HG02571 (cell line): Measurements from ENCODE around the gene RNF166.

Source experiments
- ATAC-seq: cut with Tn5 transposase; IDR thresholded peaks from one replicate; pipeline ENCODE4 v1.9.1; 2021; ENCODE audit warnings: mild to moderate bottlenecking, moderate library complexity; ENCODE audit not compliant: unreplicated experiment

RNF166 gene

GRCh38 chr16:88712362-88712979, 6.3 kb upstream of the RNF166 start:
- no peak for ATAC-seq

GRCh38 chr16:88711750-88712340, 5.6 kb upstream of the RNF166 start:
- ATAC-seq = no peak

GRCh38 chr16:88710556-88710955, 4.3 kb upstream of the RNF166 start:
- no peak for ATAC-seq

- ATAC-seq = no peak
These were observed 988 bp upstream of the RNF166 start for GRCh38 chr16:88706965-88707826.

- ATAC-seq = peak; percentile 14
These were observed 393 bp downstream of the RNF166 start for GRCh38 chr16:88705801-88706228.

- ATAC-seq = no peak
These were observed 1.0 kb downstream of the RNF166 start for GRCh38 chr16:88705076-88705684.

- no peak for ATAC-seq
These were observed 2.5 kb downstream of the RNF166 start for GRCh38 chr16:88703486-88704309.

GRCh38 chr16:88702371-88703210, 3.6 kb downstream of the RNF166 start:
- ATAC-seq = no peak

- ATAC-seq = no peak
These were observed 4.4 kb downstream of the RNF166 start for GRCh38 chr16:88701581-88702370.

GRCh38 chr16:88700636-88701482, 5.3 kb downstream of the RNF166 start:
- ATAC-seq = peak; percentile 64

GRCh38 chr16:88700322-88700635, 5.9 kb downstream of the RNF166 start:
- ATAC-seq = no peak

GRCh38 chr16:88699180-88699579, 7.0 kb downstream of the RNF166 start:
- no peak for ATAC-seq

- no peak for ATAC-seq
These were observed 7.6 kb downstream of the RNF166 start for GRCh38 chr16:88698646-88699045.

GRCh38 chr16:88697831-88698615, 8.2 kb downstream of the RNF166 start:
- no peak for ATAC-seq

- ATAC-seq = no peak
These were observed 8.9 kb downstream of the RNF166 start for GRCh38 chr16:88697116-88697830.

- ATAC-seq = no peak
These were observed 9.8 kb downstream of the RNF166 start for GRCh38 chr16:88696441-88696840.

- ATAC-seq = no peak
These were observed 10.5 kb downstream of the RNF166 start for GRCh38 chr16:88695753-88696152.
